Activated B cell treated with CpG ODN at 0.5 μM for 24 hours (primary cell): ENCODE data around the gene PEPD. TPM values are rescaled to one million over a fixed set of nuclear protein-coding genes. Genes with fewer than 3 reads are reported as not detected.

ENCODE experiments used
- ATAC-seq: fragments of 200-7000 bp; cut with Tn5 transposase; one replicate; pipeline ENCODE4 v1.10.0; 2021; ENCODE audit warnings: low read depth, mild to moderate bottlenecking, moderate library complexity
- CTCF ChIA-PET: fragments of 350-600 bp; sonication (Branson Sonifier 250); formaldehyde crosslinking; loops from one replicate; lab custom pipeline; 2021; ENCODE audit warnings: antibody characterized with exemption; lab: Charles Lee
- POLR2A ChIA-PET: fragments of 350-600 bp; sonication (Branson Sonifier 250); formaldehyde crosslinking; loops from one replicate; lab custom pipeline; 2021; ENCODE audit warnings: antibody characterized with exemption; lab: Charles Lee
- DNase-seq: peaks from one replicate; pipeline ENCODE4 v3.0.0; 2022
- H3K27ac Mint-ChIP-seq: one replicate; pipeline ENCODE4 v1.8.0; 2020; ENCODE audit warnings: mixed read lengths
- H3K27me3 Mint-ChIP-seq: one replicate; pipeline ENCODE4 v1.8.0; 2021; ENCODE audit warnings: mixed read lengths
- H3K36me3 Mint-ChIP-seq: one replicate; pipeline ENCODE4 v1.8.0; 2021; ENCODE audit warnings: low read depth, mixed read lengths
- H3K4me1 Mint-ChIP-seq: one replicate; pipeline ENCODE4 v1.8.0; 2021; ENCODE audit warnings: mixed read lengths
- H3K4me3 Mint-ChIP-seq: one replicate; pipeline ENCODE4 v1.8.0; 2020; ENCODE audit warnings: mild to moderate bottlenecking, mixed read lengths
- H3K9me3 Mint-ChIP-seq: one replicate; pipeline ENCODE4 v1.8.0; 2020; ENCODE audit warnings: mixed read lengths
- intact Hi-C: fragments of 100-400 bp; cut with micrococcal nuclease; formaldehyde crosslinking; loops from one replicate; pipeline ENCODE4 v1.15.1; 2024
- total RNA-seq: library from RNA; stranded (reverse); gene quantifications from 2 replicates; pipeline ENCODE4 v1.2.3, GENCODE V29; 2022
- TF ChIP-seq, protein P1 (sequence below): fragments of 200-600 bp; IDR thresholded peaks from one replicate; pipeline ENCODE4 v1.8.0; 2022; ENCODE audit warnings: antibody characterized with exemption, mild to moderate bottlenecking

Gene PEPD
- total RNA-seq, 1 donor from 2014 or later, result 49.1 TPM

DNA sequence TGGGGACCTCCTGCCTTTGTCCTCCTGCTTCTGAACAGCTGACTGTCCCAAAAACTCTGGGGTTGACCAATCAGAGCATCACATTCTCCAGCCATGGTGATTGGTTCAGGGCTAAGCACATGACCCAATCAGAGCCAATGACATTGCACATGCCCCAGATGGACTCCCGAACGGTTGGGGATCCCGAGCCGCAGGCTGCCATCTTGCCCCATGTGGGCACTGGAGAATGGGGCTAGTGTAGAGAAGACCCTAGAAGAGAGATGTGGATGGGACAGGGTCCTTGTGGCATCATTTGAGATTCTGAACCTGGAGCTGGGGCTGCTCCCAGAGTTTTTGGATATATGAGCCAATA lies 31.3 kb upstream of the PEPD start:
- H3K36me3 Mint-ChIP-seq, result no peaks in the 10 kb centered on the region
- no peak for DNase-seq
- TF ChIP-seq, protein P1, sequence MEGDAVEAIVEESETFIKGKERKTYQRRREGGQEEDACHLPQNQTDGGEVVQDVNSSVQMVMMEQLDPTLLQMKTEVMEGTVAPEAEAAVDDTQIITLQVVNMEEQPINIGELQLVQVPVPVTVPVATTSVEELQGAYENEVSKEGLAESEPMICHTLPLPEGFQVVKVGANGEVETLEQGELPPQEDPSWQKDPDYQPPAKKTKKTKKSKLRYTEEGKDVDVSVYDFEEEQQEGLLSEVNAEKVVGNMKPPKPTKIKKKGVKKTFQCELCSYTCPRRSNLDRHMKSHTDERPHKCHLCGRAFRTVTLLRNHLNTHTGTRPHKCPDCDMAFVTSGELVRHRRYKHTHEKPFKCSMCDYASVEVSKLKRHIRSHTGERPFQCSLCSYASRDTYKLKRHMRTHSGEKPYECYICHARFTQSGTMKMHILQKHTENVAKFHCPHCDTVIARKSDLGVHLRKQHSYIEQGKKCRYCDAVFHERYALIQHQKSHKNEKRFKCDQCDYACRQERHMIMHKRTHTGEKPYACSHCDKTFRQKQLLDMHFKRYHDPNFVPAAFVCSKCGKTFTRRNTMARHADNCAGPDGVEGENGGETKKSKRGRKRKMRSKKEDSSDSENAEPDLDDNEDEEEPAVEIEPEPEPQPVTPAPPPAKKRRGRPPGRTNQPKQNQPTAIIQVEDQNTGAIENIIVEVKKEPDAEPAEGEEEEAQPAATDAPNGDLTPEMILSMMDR, result no peak
- no peak for ATAC-seq
- H3K4me3 Mint-ChIP-seq, result no peak overlapping the region
- no peaks in the 10 kb centered on the region for H3K9me3 Mint-ChIP-seq
- ChIA-PET POLR2A (no interaction called here), CTCF (no interaction called here)
- no peaks in the 10 kb centered on the region for H3K27me3 Mint-ChIP-seq
- no peaks in the 10 kb centered on the region for H3K4me1 Mint-ChIP-seq
- intact Hi-C loops, result no loop called here
- no peak overlapping the region for H3K27ac Mint-ChIP-seq

DNA sequence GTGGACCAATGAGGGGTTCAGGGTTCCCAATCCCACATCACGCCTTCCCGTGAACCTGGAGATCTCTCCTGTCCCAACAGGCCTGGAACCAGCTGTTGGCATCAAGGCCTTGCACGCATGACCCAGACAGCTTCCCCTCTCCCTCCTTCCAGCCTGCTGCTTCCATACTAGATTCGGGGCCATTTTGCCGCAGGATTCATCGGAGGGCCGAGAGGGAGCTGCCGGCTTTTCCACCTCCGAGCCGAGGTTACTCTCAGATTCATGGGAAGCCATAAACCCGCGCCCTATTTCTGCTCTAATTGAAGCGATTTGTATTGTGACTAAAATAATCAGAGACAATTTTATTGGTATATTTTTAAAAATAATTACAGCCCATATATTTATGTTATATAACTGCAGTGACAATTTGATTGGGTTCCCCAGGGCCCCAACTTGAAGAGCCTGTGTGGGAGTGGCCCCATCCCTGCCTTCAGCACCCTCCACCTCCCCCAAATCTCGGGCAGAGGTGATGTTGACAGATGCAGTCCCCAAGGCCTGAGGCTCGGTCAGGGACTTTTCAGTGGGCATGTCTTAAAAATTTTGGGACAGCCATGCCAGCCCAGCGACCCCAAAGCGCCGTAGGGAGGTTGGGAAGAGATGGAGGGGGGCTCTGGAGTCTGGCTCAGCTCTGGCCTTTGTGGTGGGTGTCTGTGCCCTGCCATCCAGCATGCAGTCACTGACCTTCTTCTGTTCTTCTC lies 30.8 kb upstream of the PEPD start:
- Mint-ChIP-seq H3K36me3 (no peaks in the 10 kb centered on the region), H3K4me3 (no peak overlapping the region), H3K4me1 (no peaks in the 10 kb centered on the region), H3K27ac (no peak overlapping the region), H3K9me3 (no peaks in the 10 kb centered on the region), H3K27me3 (no peaks in the 10 kb centered on the region)
- no peak for ATAC-seq
- TF ChIP-seq, protein P1, result no peak
- no peak for DNase-seq
- CTCF ChIA-PET, result no interaction called here
- intact Hi-C loops, result no loop called here
- POLR2A ChIA-PET, result no interaction called here

- DNase-seq (no peak), ATAC-seq (no peak)
- H3K27me3 Mint-ChIP-seq, result no peaks in the 10 kb centered on the region
- CTCF ChIA-PET, result no interaction called here
- H3K4me3 Mint-ChIP-seq, result no peak overlapping the region
- no peak overlapping the region for H3K27ac Mint-ChIP-seq
- POLR2A ChIA-PET, result no interaction called here
- intact Hi-C loops, result no loop called here
- TF ChIP-seq, protein P1, result no peak
- H3K36me3 Mint-ChIP-seq, result no peaks in the 10 kb centered on the region
- no peaks in the 10 kb centered on the region for H3K9me3 Mint-ChIP-seq
- H3K4me1 Mint-ChIP-seq, result no peaks in the 10 kb centered on the region
Measured at GRCh38 chr19:33551676-33552075, 30.1 kb upstream of the PEPD start.

DNA sequence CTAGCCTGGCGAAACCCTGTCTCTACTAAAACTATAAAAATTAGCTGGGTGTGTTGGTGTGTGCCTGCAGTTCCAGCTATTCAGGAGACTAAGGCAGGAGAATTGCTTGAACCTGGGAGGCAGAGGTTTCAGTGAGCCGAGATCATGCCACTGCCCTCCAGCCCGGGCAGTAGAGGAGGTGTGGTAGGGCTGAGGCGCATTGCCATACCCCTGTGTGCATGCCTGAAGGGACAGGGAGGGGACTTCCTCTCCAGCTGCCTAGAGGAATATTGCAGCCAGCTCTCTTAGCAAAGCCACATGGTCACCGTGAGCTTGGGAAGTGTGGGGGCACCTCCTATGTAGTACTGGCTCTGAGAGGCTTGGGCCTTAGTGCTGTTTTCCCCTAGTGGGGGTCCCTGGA lies 29.2 kb upstream of the PEPD start:
- no peak for DNase-seq
- intact Hi-C loops, result no loop called here
- no peak for ATAC-seq
- Mint-ChIP-seq H3K4me3 (no peak overlapping the region), H3K27me3 (no peaks in the 10 kb centered on the region), H3K27ac (no peak overlapping the region), H3K4me1 (no peaks in the 10 kb centered on the region), H3K36me3 (no peaks in the 10 kb centered on the region), H3K9me3 (no peaks in the 10 kb centered on the region)
- POLR2A ChIA-PET, result no interaction called here
- CTCF ChIA-PET, result no interaction called here
- TF ChIP-seq, protein P1, result no peak

- ATAC-seq (no peak), DNase-seq (no peak)
- CTCF ChIA-PET, result no interaction called here
- H3K36me3 Mint-ChIP-seq, result no peaks in the 10 kb centered on the region
- no peak overlapping the region for H3K4me3 Mint-ChIP-seq
- no peaks in the 10 kb centered on the region for H3K9me3 Mint-ChIP-seq
- TF ChIP-seq, protein P1, result no peak
- H3K27ac Mint-ChIP-seq, result no peak overlapping the region
- no peaks in the 10 kb centered on the region for H3K4me1 Mint-ChIP-seq
- POLR2A ChIA-PET, result no interaction called here
- intact Hi-C loops, result no loop called here
- H3K27me3 Mint-ChIP-seq, result peaks cover under 1% of the 10 kb centered on the region
Measured at GRCh38 chr19:33547676-33548075, 26.1 kb upstream of the PEPD start.
